Pancreas (tissue), 10 donors: ENCODE data around the gene RHOBTB1. TPM values are rescaled to one million over a fixed set of nuclear protein-coding genes. Genes with fewer than 3 reads are reported as not detected.

Experiments
- ATAC-seq, 4 donors: fragments of 200-7000 bp; cut with Tn5 transposase; one replicate each; pipeline versions ENCODE4 v1.8.0 to v1.9.1; 2020; ENCODE audit warnings: mild to moderate bottlenecking in 4 of 4, moderate library complexity in 4 of 4
- DNase-seq, 6 donors: peaks; one replicate each; pipeline ENCODE4 v3.0.0-alpha.2; 2020
- FAIRE-seq: peaks from 2 replicates; lab custom pipeline; 2012; peaks lifted over from hg19 to GRCh38; lab: Jason Lieb, UNC
- H3K27ac ChIP-seq, 4 donors: fragments of 200-600 bp; sonication (generic); 1 replicate in 3 of 4; 2 replicates in 1 of 4; pipeline versions ENCODE4 v1.5.0 to v1.8.0; 2020
- H3K27me3 ChIP-seq, 4 donors: fragments of 200-600 bp; one replicate each; pipeline ENCODE4 v1.8.0; 2021
- H3K36me3 ChIP-seq, 3 donors: fragments of 200-600 bp; sonication (generic) in 1 of 3; one replicate each; pipeline versions ENCODE4 v1.5.0 to v1.8.0; 2020 to 2021
- H3K4me1 ChIP-seq, 3 donors: fragments of 200-600 bp; one replicate each; pipeline ENCODE4 v1.8.0; 2021
- H3K4me3 ChIP-seq, 4 donors: fragments of 200-600 bp; sonication (generic) in 2 of 4; one replicate each; pipeline versions ENCODE4 v1.5.0 to v1.8.0; 2020 to 2021
- H3K9me3 ChIP-seq, 4 donors: fragments of 200-600 bp; one replicate each; pipeline ENCODE4 v1.8.0; 2021
- CTCF ChIP-seq, 4 donors: fragments of 200-600 bp; sonication (generic) in 3 of 4; IDR thresholded peaks; one replicate each; pipeline versions ENCODE4 v1.5.0 to v1.8.0; 2021; ENCODE audit warnings: antibody characterized with exemption in 4 of 4
- WGBS, 2 donors: extraction: QIAGEN DNeasy Blood & Tissue Kit; methylation state at CpG; one replicate each; pipeline ENCODE4 v1.1.7; 2013; 5-methylcytosine and 5-hydroxymethylcytosine counted together
- intact Hi-C, 3 donors: fragments of 100-400 bp; cut with DNase I; formaldehyde crosslinking; loops; one replicate each; pipeline versions ENCODE4 v1.11.1 to v1.14.2; 2022
- polyA plus RNA-seq, 2 donors: library from polyadenylated mRNA; stranded (reverse); fragments of 200-250 nt; gene quantifications; one replicate each; pipeline ENCODE4 v1.2.3, GENCODE V29; 2013
- total RNA-seq, 6 donors: library from RNA; stranded (reverse); fragmentation: NEBNext Ultra II Directional in 4 of 6; extraction: Animal tissue kit (Norgen Biotek cat#: 25700) in 4 of 6; gene quantifications; one replicate each; pipeline versions ENCODE4 v1.2.1 to v1.2.4, GENCODE V29; 2021 to 2023
- donor health status: healthy with polysubstance abuse.
- donor health status: DM: no; HTN: no; CAD: no; lungs with moderate emphysema.
- donor health status: DM: no; HTN: no; CAD: no.
- donor health status: control.
- donor health status: control.
- donor health status: Bipolar disorder and iron deficiency.
- donor health status: DM: yes; HTN: yes; CAD: no.
- donor health status: DM: no; HTN: no; CAD: no.
- donor health status: DM: no; HTN: no; CAD: no.
- donor health status: DM: yes; HTN: yes; CAD: no.

The RHOBTB1 gene
- total and polyA plus RNA-seq, 8 donors = 4.0 to 11.3 (median 7.0) TPM

GRCh38 chr10:60872451-60872850, 71.5 kb downstream of the RHOBTB1 start:
- Histone ChIP-seq H3K27me3 (no peaks in the 10 kb centered on the region), H3K27ac (no peak overlapping the region), H3K4me1 (peaks cover 0 to 8% (median 4%) of the 10 kb centered on the region in 3 donors), H3K36me3 (peaks cover 0 to 10% (median 0%) of the 10 kb centered on the region in 3 donors), H3K4me3 (no peak overlapping the region), H3K9me3 (no peaks in the 10 kb centered on the region)
- no peak for ATAC-seq
- WGBS, 2 donors = 97% methylated on average over 11 of the region's 11 CpGs
- no peak for DNase-seq
- FAIRE-seq = no peak
- intact Hi-C loops = no loop called here
- TF ChIP-seq CTCF (IDR thresholded peaks at IDR 0.05) = no peak

- WGBS, 2 donors = 88 to 92% methylated on average over 8 of the region's 8 CpGs
- ATAC-seq (no peak), FAIRE-seq (no peak), DNase-seq (no peak)
- Histone ChIP-seq H3K36me3 (peaks cover 0 to 10% (median 0%) of the 10 kb centered on the region in 3 donors), H3K27ac (no peak overlapping the region), H3K4me1 (no peaks in the 10 kb centered on the region), H3K4me3 (no peak overlapping the region), H3K9me3 (no peaks in the 10 kb centered on the region), H3K27me3 (no peaks in the 10 kb centered on the region)
- no peak for TF ChIP-seq CTCF (IDR thresholded peaks at IDR 0.05)
- intact Hi-C loops = no loop called here
Measured at GRCh38 chr10:60871215-60871614, 72.8 kb downstream of the RHOBTB1 start.

GRCh38 chr10:60870803-60871202, 73.2 kb downstream of the RHOBTB1 start:
- Histone ChIP-seq H3K4me3 (no peak overlapping the region), H3K4me1 (no peaks in the 10 kb centered on the region), H3K36me3 (peaks cover 0 to 10% (median 0%) of the 10 kb centered on the region in 3 donors), H3K9me3 (no peaks in the 10 kb centered on the region), H3K27ac (no peak overlapping the region), H3K27me3 (no peaks in the 10 kb centered on the region)
- intact Hi-C loops = no loop called here
- ATAC-seq = no peak
- no peak for DNase-seq
- 82 to 83% methylated on average over 3 of the region's 3 CpGs for WGBS, 2 donors
- no peak for FAIRE-seq
- no peak for TF ChIP-seq CTCF (IDR thresholded peaks at IDR 0.05)

GRCh38 chr10:60870416-60870728, 73.6 kb downstream of the RHOBTB1 start:
- Histone ChIP-seq H3K4me3 (no peak overlapping the region), H3K4me1 (no peaks in the 10 kb centered on the region), H3K9me3 (no peaks in the 10 kb centered on the region), H3K36me3 (peaks cover 0 to 10% (median 0%) of the 10 kb centered on the region in 3 donors), H3K27me3 (no peaks in the 10 kb centered on the region), H3K27ac (no peak overlapping the region)
- TF ChIP-seq CTCF (IDR thresholded peaks at IDR 0.05) = no peak
- FAIRE-seq (no peak), ATAC-seq (peak in 2 of 4 donors; percentile 36 to 45), DNase-seq (no peak)
- intact Hi-C loops = no loop called here
- 96 to 97% methylated on average over 2 of the region's 2 CpGs for WGBS, 2 donors

GRCh38 chr10:60869652-60870415, 74.2 kb downstream of the RHOBTB1 start:
- WGBS, 2 donors = 79 to 82% methylated on average over 6 of the region's 6 CpGs
- intact Hi-C loops = no loop called here
- Histone ChIP-seq H3K27ac (no peak overlapping the region), H3K9me3 (no peaks in the 10 kb centered on the region), H3K27me3 (no peaks in the 10 kb centered on the region), H3K36me3 (peaks cover 0 to 10% (median 0%) of the 10 kb centered on the region in 3 donors), H3K4me1 (no peaks in the 10 kb centered on the region), H3K4me3 (no peak overlapping the region)
- TF ChIP-seq CTCF (IDR thresholded peaks at IDR 0.05) = no peak
- peak in 1 of 4 donors; percentile 20 for ATAC-seq
- no peak for DNase-seq
- FAIRE-seq = no peak
